HEK293T (cell line): ENCODE measurements around the gene YEATS4.

Source experiments
- ARNT ChIP-seq: fragments of 450-650 bp; IDR thresholded peaks from 2 replicates; pipeline ENCODE4 v1.6.1; 2017; ENCODE audit warnings: mild to moderate bottlenecking
- BHLHE40 ChIP-seq: fragments of 450-650 bp; IDR thresholded peaks from 2 replicates; pipeline ENCODE4 v1.6.1; 2016; ENCODE audit warnings: mild to moderate bottlenecking, moderate library complexity, borderline replicate concordance
- CTBP1 ChIP-seq: fragments of 450-650 bp; IDR thresholded peaks from 2 replicates; pipeline ENCODE4 v1.6.1; 2016; ENCODE audit warnings: borderline replicate concordance
- FOXA1 ChIP-seq: fragments of 450-650 bp; IDR thresholded peaks from 2 replicates; pipeline ENCODE4 v1.6.1; 2016; ENCODE audit warnings: mild to moderate bottlenecking
- FOXM1 ChIP-seq: fragments of 450-650 bp; IDR thresholded peaks from 2 replicates; pipeline ENCODE4 v1.6.1; 2017; ENCODE audit warnings: mild to moderate bottlenecking, borderline replicate concordance
- L3MBTL2 ChIP-seq: fragments of 450-650 bp; conservative IDR thresholded peaks from 2 replicates; pipeline ENCODE4 v1.6.1; 2016; ENCODE audit warnings: mild to moderate bottlenecking
- NFRKB ChIP-seq: fragments of 450-650 bp; IDR thresholded peaks from 2 replicates; pipeline ENCODE4 v1.6.1; 2016; ENCODE audit warnings: mild to moderate bottlenecking, moderate library complexity
- SP1 ChIP-seq: fragments of 450-650 bp; IDR thresholded peaks from 2 replicates; pipeline ENCODE4 v1.6.1; 2017
- TARDBP ChIP-seq: fragments of 450-650 bp; IDR thresholded peaks from 2 replicates; pipeline ENCODE4 v1.6.1; 2016

DNA sequence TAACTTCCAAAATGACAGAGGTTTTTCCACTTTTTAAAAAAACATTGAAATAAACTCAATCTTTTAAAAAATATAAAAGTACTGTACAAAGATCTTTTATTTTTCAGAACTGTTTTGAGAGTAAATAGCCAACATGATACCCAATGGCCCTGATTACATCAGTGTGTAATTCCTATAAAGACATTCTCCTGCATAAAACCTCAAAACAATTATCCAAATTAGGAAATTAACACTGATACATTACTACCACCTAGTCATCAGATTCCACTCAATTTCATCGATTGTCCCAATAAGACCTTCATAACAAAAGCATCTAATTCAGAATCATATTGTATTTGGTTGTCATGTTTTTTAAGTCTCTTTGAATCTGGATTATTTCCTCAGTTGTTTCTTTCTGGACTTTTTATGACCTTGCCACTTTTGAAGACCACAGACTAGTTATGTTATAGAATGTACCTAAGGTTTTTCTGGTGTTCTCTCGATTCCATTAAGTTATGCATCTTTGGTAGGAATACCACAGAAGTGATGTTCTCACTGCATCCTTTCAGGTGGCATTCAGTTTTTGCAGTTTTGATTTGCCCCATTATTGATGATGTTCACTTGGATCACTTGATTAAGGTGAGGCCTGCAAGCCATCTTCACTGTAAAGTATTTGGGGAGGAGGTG, 4.0 kb upstream of the YEATS4 start:
- no peak for TF ChIP-seq TARDBP
- no peak for TF ChIP-seq SP1
- no peak for TF ChIP-seq FOXA1
- no peak for TF ChIP-seq ARNT
- no peak for TF ChIP-seq NFRKB
- no peak for TF ChIP-seq BHLHE40
- no peak for TF ChIP-seq FOXM1
- TF ChIP-seq L3MBTL2: no peak
- TF ChIP-seq CTBP1: no peak
